Cardiac muscle cell (in vitro differentiated cells and primary cell): ENCODE data around the gene DUSP9. TPM values are rescaled to one million over a fixed set of nuclear protein-coding genes. Genes with fewer than 3 reads are reported as not detected.

Experiments used
- DNase-seq, 2 donors: peaks; one replicate each; pipeline versions ENCODE4 v3.0.0 to v3.0.0-alpha.2; 2010 to 2017; ENCODE audit warnings: low read depth in 1 of 2, low spot score in 1 of 2
- H3K27ac ChIP-seq: fragments of 200-600 bp; sonication (generic); 2 replicates; pipeline ENCODE4 v1.5.1; 2016
- H3K27me3 ChIP-seq: fragments of 200-600 bp; sonication (generic); 2 replicates; pipeline ENCODE4 v1.6.0; 2016; ENCODE audit warnings: control low read depth
- H3K36me3 ChIP-seq: fragments of 200-600 bp; sonication (generic); 2 replicates; pipeline ENCODE4 v1.5.1; 2016; ENCODE audit warnings: control low read depth
- H3K4me1 ChIP-seq: fragments of 200-600 bp; sonication (generic); 2 replicates; pipeline ENCODE4 v1.8.1; 2017; ENCODE audit warnings: low read depth, mild to moderate bottlenecking, mixed run types
- H3K4me3 ChIP-seq: fragments of 200-600 bp; sonication (generic); 2 replicates; pipeline ENCODE4 v1.5.1; 2016; ENCODE audit warnings: mild to moderate bottlenecking
- H3K9me3 ChIP-seq: fragments of 200-600 bp; sonication (generic); 2 replicates; pipeline ENCODE4 v1.5.1; 2017; ENCODE audit warnings: low read depth, mild to moderate bottlenecking, control low read depth
- polyA plus RNA-seq: library from polyadenylated mRNA; unstranded; fragments of >200 nt; fragmentation: Nextera tagmentation; extraction: Ambion mirVana; gene quantifications from 2 replicates; pipeline ENCODE4 v1.2.1, GENCODE V29; 2016
- total RNA-seq: library from RNA; depleted of rRNA; stranded (reverse); fragments of >200 nt; gene quantifications from 2 replicates; pipeline ENCODE4 v1.2.3, GENCODE V29; 2016
- TF ChIP-seq, protein P1 (sequence below): IDR thresholded peaks from 2 replicates; pipeline ENCODE4 v1.5.1; 2012; ENCODE audit warnings: low read depth, mild to moderate bottlenecking, low read length

Gene DUSP9
- total and polyA plus RNA-seq, 2 experiments from 2014 or later, result 6.8 to 8.7 TPM

DNA sequence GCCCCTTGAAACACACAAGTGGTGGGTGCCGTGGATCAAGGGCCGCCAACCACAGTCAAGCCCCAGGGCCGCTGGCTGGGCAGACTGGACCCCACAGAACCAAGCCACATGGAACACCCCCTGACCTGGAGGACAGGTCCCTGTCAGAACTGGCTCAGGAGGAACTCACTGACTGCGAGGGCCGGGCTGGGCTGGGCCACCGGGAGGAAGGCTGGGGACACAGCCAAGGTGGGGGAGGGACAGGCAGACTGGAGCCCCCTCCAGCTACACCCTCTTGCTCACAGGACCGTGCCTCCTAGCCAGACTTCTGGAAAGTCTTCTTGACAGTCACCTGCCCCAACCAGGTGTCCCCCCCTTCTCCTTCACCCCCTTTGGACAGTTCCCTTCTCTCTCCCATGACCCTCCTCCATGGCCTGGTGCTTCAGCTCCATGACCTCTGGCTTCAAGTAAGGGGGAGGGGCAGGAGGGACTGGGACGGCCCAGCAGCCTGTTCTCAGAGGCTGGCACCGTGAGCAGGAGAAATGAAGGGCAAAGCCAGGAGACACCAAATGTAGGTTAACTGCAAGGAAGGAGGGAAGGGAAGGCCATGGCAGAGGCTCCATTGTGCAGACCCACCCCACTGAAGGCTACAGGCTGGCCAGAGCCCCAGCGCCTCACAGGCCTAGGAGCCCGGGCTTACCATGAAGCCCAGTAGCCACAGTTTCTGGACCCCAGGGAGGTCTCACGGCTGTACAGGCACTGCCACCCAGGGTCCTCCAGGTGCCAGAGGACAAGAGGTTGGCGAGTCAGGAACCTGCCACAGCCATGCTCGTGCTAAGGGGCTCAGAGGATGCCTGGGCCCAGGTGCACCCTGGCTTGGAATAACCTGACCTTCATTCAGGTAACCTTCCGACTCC is 22.6 kb upstream of the DUSP9 start:
- no peaks in the 10 kb centered on the region for H3K4me1 ChIP-seq
- H3K36me3 ChIP-seq, result no peaks in the 10 kb centered on the region
- no peak overlapping the region for H3K27ac ChIP-seq
- H3K27me3 ChIP-seq, result no peaks in the 10 kb centered on the region
- TF ChIP-seq, protein P1, sequence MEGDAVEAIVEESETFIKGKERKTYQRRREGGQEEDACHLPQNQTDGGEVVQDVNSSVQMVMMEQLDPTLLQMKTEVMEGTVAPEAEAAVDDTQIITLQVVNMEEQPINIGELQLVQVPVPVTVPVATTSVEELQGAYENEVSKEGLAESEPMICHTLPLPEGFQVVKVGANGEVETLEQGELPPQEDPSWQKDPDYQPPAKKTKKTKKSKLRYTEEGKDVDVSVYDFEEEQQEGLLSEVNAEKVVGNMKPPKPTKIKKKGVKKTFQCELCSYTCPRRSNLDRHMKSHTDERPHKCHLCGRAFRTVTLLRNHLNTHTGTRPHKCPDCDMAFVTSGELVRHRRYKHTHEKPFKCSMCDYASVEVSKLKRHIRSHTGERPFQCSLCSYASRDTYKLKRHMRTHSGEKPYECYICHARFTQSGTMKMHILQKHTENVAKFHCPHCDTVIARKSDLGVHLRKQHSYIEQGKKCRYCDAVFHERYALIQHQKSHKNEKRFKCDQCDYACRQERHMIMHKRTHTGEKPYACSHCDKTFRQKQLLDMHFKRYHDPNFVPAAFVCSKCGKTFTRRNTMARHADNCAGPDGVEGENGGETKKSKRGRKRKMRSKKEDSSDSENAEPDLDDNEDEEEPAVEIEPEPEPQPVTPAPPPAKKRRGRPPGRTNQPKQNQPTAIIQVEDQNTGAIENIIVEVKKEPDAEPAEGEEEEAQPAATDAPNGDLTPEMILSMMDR, result no peak
- no peaks in the 10 kb centered on the region for H3K9me3 ChIP-seq
- DNase-seq, result no peak
- H3K4me3 ChIP-seq, result no peak overlapping the region

DNA sequence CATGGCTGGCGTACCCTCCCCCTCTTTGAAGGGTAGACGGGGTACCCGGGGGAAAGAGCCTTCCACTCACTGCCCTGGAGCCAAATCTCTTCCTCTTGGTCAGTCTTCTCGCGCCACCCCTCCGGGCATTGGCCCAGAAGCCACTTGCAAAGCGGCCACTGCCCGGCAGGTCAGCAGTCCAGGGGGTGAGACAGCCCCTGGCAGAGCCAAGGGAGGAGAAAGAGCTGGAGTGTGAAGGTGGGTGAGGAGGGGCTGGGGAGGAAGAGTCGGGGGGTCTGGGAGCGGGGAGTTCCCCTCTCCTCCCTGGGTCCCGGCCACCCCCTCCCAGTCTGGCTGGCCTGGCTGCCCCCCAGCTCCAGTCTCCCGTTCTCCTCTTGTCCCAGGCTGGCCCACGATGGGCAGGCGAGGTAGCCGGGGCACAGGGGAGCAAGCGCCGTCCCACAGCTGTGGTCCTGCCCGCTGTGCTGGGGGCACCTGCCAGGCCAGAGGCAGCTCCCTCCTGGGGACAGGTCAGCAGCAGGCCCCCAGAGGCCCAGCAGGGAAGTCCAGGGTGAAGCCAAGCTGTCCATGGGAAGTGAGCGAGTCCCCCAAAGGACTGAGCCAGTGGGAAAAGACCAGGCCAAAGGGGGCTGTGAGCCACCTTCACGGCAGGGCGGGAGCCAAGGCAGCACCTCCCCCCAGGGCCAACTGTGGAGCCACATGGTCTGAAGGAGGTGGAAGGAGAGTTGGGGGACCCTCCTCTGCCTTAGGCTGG is 21.6 kb upstream of the DUSP9 start:
- no peak overlapping the region for H3K4me3 ChIP-seq
- no peaks in the 10 kb centered on the region for H3K27me3 ChIP-seq
- no peaks in the 10 kb centered on the region for H3K4me1 ChIP-seq
- DNase-seq, result no peak
- H3K27ac ChIP-seq, result no peak overlapping the region
- TF ChIP-seq, protein P1, result no peak
- H3K9me3 ChIP-seq, result no peaks in the 10 kb centered on the region
- no peaks in the 10 kb centered on the region for H3K36me3 ChIP-seq

DNA sequence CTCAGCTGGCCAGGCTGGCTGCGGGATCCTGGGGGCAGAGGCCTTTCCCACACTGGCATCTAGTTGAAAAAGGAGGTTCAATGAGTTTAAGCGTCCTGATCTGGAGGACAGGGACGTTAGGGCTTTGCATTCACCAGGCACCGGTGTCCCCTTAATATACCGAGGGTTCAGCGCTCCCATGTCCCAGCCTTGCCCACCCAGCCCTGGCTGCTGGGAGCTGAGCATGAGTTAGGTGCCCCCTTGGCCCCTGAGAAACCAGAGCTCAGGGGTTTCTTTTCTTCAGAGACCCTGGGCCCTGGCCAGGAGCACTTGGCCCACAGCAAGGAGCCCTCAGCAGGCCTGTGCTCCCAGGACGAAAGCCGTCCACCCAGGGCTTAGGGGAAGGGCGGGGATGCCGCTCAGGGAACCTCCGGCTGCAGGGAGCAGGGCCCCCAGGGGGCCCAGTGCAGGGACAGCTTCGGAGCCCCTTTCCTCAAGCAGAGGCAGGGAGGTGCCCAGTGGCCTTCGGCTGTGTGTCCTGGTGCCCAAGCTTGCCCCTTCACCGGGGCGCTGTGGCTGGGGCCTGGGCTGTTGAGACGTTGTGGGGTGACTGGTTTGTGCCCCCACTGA is 20.9 kb upstream of the DUSP9 start:
- DNase-seq, result no peak
- no peaks in the 10 kb centered on the region for H3K9me3 ChIP-seq
- no peak overlapping the region for H3K4me3 ChIP-seq
- H3K36me3 ChIP-seq, result no peaks in the 10 kb centered on the region
- no peak overlapping the region for H3K27ac ChIP-seq
- H3K27me3 ChIP-seq, result no peaks in the 10 kb centered on the region
- no peaks in the 10 kb centered on the region for H3K4me1 ChIP-seq
- TF ChIP-seq, protein P1, result no peak

DNA sequence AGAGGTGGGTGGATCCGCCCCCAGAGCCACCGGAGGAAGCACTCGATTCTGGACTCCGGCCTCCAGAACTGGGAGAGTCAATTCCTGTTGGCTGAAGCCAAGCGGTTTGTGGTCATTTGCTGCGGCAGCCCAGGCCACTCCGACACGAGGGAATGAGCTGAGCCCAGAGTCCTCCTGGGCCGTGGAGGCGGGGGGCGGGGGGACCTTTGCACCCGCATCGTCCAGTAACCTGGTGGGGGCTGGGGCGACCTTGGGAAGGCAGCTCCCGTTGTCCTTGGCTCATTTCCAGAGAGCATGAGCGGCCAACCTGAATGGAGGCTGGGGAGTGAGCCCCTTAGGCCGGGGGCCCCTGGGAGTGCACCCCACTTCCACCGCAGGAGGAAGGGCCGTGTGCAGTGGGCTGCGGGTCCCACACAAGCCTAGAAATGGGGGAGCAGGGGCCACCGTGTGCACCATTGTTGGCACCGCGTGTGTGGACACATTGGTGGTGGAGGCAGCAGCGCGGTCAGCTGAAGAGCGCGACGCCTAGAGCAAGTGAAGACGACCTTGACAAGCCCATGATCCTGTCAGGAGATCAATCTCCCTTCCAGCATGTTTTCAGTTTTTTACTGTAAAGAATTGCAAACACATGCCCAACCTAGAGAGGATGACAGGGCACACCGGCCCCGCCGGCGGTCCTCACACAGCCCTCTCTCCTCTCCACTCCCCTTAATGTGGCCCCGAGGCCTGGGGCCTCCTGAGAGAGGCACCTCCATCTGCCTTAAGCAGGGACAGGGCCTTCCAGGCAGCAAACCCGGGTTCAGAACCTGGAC is 19.9 kb upstream of the DUSP9 start:
- Histone ChIP-seq H3K27me3 (no peaks in the 10 kb centered on the region), H3K9me3 (no peaks in the 10 kb centered on the region), H3K4me1 (no peaks in the 10 kb centered on the region), H3K4me3 (no peak overlapping the region), H3K36me3 (no peaks in the 10 kb centered on the region), H3K27ac (no peak overlapping the region)
- TF ChIP-seq, protein P1, result no peak
- DNase-seq, result no peak

DNA sequence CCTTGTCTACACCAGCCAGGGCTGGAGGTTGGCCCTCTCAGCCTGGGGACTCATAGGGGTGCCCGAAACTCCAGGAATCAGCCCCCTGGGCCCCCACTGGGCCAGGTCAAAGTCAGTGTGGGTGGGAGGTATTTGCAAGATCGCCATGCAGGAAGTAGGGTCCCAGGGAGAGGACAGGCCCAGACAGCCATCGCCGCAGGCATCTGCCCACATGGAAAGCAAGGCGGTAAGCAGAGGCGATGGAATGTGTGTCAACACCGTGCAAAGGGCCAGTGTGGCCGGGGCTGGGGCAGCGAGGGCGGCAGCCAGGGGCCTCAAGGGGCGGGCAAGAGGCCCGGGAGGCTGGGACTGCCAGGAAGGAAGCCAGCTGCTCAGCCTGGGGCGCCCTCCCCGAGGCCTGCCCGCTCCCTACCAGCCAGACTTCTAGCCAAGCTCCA is 19.3 kb upstream of the DUSP9 start:
- no peaks in the 10 kb centered on the region for H3K36me3 ChIP-seq
- H3K4me1 ChIP-seq, result no peaks in the 10 kb centered on the region
- H3K4me3 ChIP-seq, result no peak overlapping the region
- no peaks in the 10 kb centered on the region for H3K27me3 ChIP-seq
- H3K27ac ChIP-seq, result no peak overlapping the region
- no peaks in the 10 kb centered on the region for H3K9me3 ChIP-seq
- no peak for DNase-seq
- TF ChIP-seq, protein P1, result no peak
